Left kidney (tissue), 2 donors: Measurements from ENCODE around the gene PABPC3. TPM values are rescaled to one million over a fixed set of nuclear protein-coding genes. Genes with fewer than 3 reads are reported as not detected.

ENCODE experiments used
- DNase-seq: peaks from one replicate; pipeline ENCODE4 v3.0.0-alpha.2; 2013
- polyA plus RNA-seq: library from polyadenylated mRNA; unstranded; fragments of 120-200 nt; gene quantifications from one replicate; pipeline ENCODE4 v1.2.1, GENCODE V29; 2013; ENCODE audit not compliant: insufficient read length

PABPC3 gene
- polyA plus RNA-seq, 1 donor = 1.7 TPM

- DNase-seq = no peak
These were observed 15.1 kb downstream of the PABPC3 start for GRCh38 chr13:25110956-25111584.

DNA sequence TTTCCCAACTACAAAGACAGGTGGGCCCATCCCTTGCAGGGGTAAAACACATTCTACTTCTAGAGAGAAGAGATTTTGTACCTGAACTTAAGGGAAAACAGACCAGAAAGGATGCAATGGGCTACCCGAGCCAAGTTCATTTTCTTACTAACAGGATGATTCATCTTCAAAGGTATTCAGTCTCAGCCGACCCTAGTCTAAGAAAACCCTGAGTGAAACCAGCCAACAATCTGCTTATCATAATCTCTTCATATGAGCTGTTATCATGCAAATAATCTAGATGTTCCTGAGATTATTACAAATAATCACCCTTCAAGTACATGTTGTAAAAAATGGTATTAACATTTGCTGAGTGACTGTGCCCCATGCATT, 15.6 kb downstream of the PABPC3 start:
- DNase-seq = no peak

- DNase-seq = no peak
These were observed 16.8 kb downstream of the PABPC3 start for GRCh38 chr13:25112695-25113255.

DNA sequence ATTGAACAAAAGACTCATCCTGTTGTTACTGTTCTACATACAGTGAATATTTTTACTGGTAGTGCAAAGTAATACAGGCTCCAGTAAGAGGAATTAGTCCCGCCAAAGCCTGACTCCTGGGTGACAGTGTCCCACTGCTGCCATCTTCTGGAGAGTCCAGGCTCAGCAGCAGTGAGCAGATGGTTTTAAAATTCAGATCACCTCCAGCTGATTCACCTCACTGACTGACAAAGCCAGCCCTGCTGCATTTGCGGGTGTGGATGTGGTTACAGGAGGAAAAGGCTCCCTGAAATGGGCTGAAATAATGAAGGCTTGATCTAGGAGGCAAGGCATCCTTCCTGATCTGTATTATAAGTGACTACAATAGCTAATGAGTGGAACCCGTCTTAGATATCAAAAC, 18.3 kb downstream of the PABPC3 start:
- DNase-seq = peak; percentile 79

GRCh38 chr13:25116044-25116443, 20.1 kb downstream of the PABPC3 start:
- no peak for DNase-seq

- no peak for DNase-seq
These were observed 21.4 kb downstream of the PABPC3 start for GRCh38 chr13:25117312-25117711.

- DNase-seq = no peak
These were observed 22.5 kb downstream of the PABPC3 start for GRCh38 chr13:25118378-25118905.

DNA sequence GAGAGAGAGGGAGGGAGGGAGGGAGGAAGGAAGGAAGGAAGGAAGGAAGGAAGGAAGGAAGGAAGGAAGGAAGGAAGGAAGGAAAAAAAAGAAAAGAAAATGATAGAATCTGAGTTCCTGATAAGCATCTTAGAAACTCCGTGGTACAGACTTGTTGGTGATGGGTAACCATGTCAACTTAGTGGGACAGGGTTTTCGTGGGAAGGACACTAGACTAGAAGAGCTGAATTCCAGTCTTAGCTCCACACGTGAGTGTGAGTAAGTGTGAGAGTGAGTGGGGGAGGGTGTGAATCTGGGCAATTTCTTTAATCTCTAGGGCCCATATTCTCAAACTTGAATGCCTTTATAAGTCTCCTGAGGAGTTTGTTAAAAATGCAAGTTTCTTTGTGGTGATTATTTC, 35.0 kb downstream of the PABPC3 start:
- DNase-seq = no peak

- no peak for DNase-seq
These were observed 36.0 kb downstream of the PABPC3 start for GRCh38 chr13:25131881-25132420.

GRCh38 chr13:25132751-25133390, 36.9 kb downstream of the PABPC3 start:
- DNase-seq = no peak

DNA sequence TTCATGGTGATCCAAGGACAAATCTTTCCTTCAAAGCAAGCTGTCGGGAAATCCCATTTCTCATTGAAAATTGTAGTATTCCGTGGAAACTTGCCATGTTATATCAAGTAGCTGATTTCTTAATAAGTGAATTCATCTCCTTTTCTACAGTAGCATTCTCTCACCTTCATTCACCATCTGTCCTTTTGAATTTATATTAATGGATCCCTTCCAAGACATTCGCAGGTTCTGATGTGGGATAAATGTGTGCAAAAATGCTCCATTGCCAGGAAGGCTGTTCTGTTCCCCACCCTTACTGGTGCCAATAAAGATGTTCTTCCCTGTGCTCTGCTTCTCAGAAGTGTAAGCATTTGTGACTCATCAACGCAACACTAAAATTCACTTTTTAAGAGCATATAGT, 40.0 kb downstream of the PABPC3 start:
- no peak for DNase-seq

DNA sequence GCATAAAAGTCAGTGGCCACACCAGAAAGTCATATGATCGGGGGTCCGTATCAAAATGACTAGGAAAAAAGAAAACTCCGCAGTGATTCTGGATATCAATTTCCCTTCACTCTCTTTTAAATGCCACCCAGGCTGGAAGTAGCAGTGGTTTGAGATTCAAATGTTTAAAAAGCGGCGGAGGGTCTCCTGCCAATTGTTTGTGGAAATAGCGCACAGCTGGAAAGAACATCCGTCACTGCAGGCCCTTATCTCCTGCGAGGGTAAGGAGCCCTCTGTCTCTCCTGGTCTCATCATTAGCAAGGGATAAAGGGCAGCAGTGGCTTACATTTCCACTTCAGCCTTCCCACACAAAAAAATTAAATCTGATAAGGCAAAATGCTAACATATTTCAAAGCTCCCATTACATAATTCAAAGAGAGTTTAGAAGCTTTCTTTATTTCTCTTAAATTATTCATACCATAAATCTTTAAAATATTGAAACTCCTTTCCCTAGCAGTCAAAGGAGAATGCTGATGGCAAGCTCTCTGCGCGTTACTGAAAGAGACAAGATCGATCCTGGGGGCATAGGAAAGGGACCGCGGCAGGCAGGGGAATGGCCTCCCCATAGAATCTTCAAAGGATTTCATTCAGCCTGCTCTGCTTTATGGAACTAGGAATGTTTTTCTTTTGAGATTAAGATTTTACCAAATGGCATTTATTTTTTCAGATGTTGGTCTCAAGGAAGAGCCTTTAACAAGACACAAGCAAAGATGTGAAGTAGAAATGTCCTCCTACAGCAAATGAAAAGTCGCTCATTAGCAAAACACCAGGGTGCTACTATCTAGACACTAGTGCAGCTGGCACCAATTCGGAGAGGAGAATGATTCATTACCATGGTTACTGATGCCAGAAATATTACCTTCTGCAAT, 41.2 kb downstream of the PABPC3 start:
- DNase-seq = no peak

DNA sequence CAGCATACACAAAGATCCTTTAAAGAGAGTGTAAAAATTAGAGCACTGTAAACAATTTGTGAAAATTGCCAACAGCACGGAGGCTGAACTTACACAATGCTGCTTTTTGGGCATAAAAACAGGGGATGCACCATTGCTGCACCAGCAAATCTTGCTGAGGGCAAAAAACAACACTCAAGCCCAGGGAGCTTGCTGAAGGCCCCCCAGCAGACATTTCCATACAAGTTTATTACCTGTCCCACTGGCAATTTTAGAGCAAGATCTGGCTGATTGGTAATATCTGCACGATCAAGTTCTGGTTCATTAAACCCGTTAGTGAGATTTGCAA, 41.8 kb downstream of the PABPC3 start:
- no peak for DNase-seq

DNA sequence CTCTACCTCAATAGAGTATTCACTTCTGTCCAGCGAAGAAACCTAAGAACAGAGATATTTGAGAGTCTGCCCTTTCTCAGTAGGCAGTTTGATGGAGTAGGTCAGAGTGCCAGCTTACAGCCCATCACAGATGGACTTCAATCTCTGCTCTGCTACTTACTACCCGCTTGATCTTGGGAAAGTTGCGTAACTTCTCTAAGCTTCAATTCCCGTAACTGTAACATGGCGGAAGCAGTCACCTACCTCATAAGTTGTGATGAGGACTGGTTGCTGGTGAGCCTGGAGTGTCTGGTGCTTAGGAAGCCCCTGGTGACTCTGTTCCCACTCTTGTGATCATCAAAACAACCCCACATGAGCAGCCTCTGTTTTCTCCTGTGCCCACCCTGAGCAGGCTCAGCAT, 45.1 kb downstream of the PABPC3 start:
- no peak for DNase-seq

- no peak for DNase-seq
These were observed 47.8 kb downstream of the PABPC3 start for GRCh38 chr13:25143706-25144105.

DNA sequence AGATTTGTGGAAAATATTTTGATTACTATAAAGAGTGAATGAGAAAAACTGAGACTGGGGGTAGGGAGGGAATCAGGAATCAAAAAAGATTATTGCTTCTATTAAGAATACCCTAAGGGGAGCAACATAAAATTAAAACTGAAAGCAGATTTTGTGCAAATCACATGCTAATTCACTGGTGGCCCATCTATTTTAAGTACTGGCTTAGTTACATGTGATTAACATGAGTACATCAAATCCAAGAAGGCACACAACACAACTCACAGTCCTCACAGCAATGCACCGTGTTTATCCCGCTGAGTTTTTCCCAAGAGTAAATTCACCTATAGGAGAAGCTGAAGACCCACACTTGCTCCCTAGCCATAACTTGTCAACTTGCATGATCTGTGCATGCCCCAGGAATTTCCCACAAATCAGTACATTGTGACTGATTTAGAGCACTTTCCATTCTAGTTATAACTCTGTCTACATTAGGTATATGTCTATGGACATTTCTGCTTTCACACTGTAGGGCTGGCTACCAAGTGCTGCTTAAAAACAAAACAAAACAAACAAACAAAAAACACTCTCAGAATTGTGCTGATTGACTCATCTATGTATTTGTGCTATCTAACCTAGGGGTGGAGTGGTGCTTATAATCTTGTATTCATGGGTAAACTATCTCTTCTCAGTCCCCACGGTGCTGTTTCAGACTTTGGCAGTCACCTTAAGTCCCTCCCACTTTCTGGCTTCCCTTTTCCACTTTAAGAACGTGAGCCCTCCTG, 51.9 kb downstream of the PABPC3 start:
- no peak for DNase-seq

- DNase-seq = no peak
These were observed 52.5 kb downstream of the PABPC3 start for GRCh38 chr13:25148402-25148771.
